HG02970 (cell line): ENCODE data around the gene PRR16.
"Not testable (repeated sequence)": the region's sequence is repeated elsewhere in the genome, so short reads cannot be mapped to it uniquely, and the experiment has no call there.

Experiments
- ATAC-seq: cut with Tn5 transposase; IDR thresholded peaks from one replicate; pipeline ENCODE4 v1.9.1; 2021; ENCODE audit warnings: mild to moderate bottlenecking, moderate library complexity, moderate number of reproducible peaks; ENCODE audit not compliant: unreplicated experiment, low FRiP score

The PRR16 gene

DNA sequence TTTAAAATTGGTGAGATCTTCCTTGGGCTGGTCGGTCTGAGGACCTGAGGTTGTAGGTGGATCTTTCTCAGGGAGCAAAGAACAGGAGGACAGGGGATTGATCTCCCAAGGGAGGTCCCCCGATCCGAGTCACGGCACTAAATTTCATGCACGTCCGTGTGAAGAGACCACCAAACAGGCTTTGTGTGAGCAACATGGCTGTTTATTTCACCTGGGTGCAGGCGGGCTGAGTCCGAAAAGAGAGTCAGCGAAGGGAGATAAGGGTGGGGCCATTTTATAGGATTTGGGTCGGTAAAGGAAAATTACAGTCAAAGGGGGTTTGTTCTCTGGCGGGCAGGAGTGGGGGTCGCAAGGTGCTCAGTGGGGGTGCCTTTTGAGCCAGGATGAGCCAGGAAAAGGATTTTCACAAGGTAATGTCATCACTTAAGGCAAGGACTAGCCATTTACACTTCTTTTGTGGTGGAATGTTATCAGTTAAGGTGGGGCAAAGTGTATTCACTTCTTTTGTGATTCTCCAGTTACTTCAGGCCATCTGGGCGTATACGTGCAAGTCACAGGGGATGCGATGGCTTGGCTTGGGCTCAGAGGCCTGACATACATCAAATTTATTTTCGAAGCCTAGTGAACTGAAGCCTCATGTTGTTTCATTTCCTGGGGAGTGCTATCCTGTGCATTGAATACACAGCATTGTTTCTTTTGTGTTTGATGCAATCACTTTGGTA is 238.9 kb downstream of the PRR16 start:
- not testable (repeated sequence) for ATAC-seq

DNA sequence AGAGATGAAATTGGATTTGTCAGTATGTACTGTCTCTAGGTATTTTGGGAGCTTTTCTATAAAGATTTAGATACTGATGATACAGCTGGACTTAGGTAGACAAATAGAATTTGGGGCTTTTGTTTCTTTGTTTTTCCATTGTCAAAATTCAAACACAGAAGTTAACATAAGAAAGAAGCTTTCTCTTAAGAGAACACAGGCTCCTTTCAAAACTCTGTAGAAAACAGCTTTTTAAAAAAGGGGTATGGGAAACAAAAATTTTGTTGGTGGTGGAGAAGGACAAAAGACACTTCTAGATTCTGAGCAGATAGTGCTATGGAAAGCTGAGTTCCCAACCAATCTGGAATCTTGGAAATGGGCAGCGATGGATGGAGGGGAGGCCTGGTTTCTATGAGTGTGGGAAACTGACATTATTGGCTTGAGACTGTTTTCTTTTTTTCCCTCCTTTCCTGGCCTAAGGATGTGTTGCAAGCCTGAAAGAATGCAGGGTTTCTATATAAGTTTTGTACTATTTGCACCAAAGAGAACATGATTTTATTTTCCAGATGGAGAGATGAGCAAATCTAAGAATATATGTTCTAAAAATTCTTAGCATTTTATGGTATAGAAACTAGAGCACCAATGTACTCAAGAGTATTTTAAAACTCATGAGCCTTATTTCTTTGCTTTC is 240.0 kb downstream of the PRR16 start:
- no peak for ATAC-seq

DNA sequence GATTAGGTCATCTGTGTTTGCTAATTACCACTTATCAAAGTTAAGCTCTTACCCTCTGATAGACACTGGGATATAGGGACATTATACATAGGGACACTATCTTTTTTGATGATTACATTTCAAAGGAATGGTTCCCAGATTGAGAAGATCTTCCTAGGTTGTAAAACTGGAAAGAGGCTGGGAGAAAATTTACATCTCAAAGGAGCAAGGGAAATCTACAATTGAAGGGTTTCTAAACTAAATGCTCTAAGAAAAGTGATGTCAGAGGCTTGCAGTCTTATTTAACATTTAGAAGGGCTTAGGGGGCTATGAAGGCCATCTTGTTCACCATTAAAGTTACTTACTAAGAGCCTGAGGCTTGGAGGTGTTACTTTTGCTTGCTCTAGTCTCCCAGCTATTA is 242.8 kb downstream of the PRR16 start:
- no peak for ATAC-seq

DNA sequence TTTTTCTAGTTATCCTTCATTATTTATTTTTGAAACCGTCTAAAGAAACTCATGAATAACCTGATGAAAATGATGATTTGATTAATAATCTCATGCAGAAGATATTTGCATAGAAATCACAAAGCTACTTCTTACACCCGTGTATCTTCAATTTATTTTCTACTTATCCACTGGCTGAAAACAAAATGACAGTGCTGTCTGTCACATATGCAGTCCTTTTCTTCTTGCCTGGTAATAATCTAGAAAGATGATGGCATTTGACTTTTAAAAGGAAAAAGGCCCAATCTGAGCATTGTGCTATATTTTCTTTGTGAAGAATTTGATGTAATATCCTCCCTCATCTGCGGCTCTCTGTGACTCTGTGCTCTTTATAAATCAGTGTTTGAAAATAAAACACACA is 253.3 kb downstream of the PRR16 start:
- ATAC-seq = no peak

DNA sequence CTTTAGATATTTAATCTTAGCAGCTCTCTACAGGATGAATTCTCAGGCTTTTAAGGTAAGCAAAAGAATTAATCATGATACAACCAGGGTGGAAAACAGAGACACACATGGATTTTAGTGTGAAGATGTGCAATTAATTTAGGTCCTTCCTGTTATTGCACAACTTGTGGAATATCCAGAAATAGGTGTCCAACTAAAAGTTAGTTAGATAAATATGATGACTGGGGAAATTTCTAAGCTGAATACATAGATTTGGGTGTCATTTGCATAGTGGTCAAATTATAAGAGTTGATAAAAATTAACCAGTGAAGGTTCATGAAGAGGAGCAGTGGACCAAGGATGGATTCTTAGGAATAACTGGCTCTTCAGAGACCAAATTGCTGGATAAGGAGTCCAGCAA is 266.1 kb downstream of the PRR16 start:
- ATAC-seq = no peak

DNA sequence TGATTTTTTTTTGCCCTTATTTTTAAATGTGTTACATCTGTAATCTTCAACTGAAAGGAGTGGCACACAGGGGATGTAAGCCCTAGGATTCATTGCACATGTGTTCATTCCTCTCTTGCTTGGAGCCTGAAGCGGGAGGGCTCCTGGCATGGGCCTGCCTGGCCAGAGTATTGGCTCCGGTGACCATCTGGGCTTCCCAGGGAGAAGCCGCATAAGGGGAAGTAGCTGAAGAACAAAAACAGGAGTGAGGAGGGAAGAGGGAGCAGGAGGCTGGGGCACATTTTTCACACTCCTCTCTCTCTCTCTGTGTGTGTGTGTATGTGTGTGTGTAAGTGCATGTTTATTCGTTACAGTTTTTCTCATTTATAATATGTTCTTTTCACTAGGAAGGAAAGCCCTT is 269.9 kb downstream of the PRR16 start:
- no peak for ATAC-seq

DNA sequence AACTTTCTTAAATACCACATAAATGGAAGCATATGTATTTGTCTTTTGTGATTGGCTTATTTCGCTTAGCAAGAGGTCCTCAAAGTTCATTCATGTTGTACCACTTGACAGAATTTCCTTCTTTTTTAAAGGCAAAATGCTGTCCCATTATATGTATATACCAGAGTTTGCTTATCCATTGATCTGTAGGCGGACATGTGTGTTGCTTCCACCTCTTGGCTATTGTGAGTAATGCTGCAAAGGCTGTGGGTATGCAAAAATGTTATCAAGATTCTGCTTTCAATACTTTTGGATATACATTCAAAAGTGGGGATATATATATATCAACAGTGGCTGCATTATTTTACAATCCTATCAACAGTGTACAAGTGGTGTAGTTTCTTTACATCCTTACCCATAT is 271.0 kb downstream of the PRR16 start:
- ATAC-seq = no peak
